CD14-positive monocyte (primary cell): ENCODE measurements around the gene CPA3. TPM values are rescaled to one million over a fixed set of nuclear protein-coding genes. Genes with fewer than 3 reads are reported as not detected.

Experiments
- DNase-seq, 3 donors: peaks; one replicate each; pipeline ENCODE4 v3.0.0-alpha.2; 2011 to 2022
- H2AFZ ChIP-seq: 2 replicates; pipeline ENCODE4 v1.6.0; 2012; ENCODE audit warnings: mild to moderate bottlenecking, low read depth, low read length, inconsistent platforms; ENCODE audit not compliant: insufficient read depth, poor library complexity, severe bottlenecking
- H3K27ac ChIP-seq, 2 donors: 1 replicate in 1 of 2; 2 replicates in 1 of 2; pipeline ENCODE4 v1.5.1; 2012 to 2013; ENCODE audit warnings: low read length in 2 of 2, control low read depth in 1 of 2, inconsistent platforms in 1 of 2, low read depth in 1 of 2, mild to moderate bottlenecking in 1 of 2
- H3K27me3 ChIP-seq, 2 donors: one replicate each; pipeline versions ENCODE4 v1.6.0 to v1.6.1; 2011 to 2013; ENCODE audit warnings: low read length in 2 of 2; ENCODE audit not compliant: control insufficient read depth in 2 of 2, insufficient read depth in 2 of 2
- H3K36me3 ChIP-seq, 2 donors: replicated peaks in 1 of 2; 1 replicate in 1 of 2; 2 replicates in 1 of 2; pipeline versions ENCODE4 v1.5.1 to v1.6.1; 2012 to 2013; ENCODE audit warnings: low read length in 2 of 2, control low read depth in 1 of 2, inconsistent platforms in 1 of 2, mild to moderate bottlenecking in 1 of 2; ENCODE audit not compliant: insufficient read depth in 2 of 2, control insufficient read depth in 1 of 2
- H3K4me1 ChIP-seq, 2 donors: 1 replicate in 1 of 2; 2 replicates in 1 of 2; pipeline versions ENCODE4 v1.5.1 to v1.6.1; 2012 to 2013; ENCODE audit warnings: low read length in 2 of 2, control low read depth in 1 of 2, inconsistent platforms in 1 of 2, mild to moderate bottlenecking in 1 of 2, moderate library complexity in 1 of 2; ENCODE audit not compliant: insufficient read depth in 2 of 2, control insufficient read depth in 1 of 2
- H3K4me2 ChIP-seq: replicated peaks from 2 replicates; pipeline ENCODE3; 2012; ENCODE audit warnings: low read length, moderate library complexity, mild to moderate bottlenecking; ENCODE audit not compliant: poor library complexity, severe bottlenecking; ENCODE audit errors: extremely low read depth
- H3K4me3 ChIP-seq, 3 experiments: fragments of 200-600 bp in 1 of 3; sonication (generic) in 1 of 3; replicated peaks in 1 of 3; 1 replicate in 2 of 3; 2 replicates in 1 of 3; pipeline ENCODE4 v1.5.1; 2011 to 2013; ENCODE audit warnings: low read length in 3 of 3, mild to moderate bottlenecking in 3 of 3, control low read depth in 2 of 3, low read depth in 2 of 3, inconsistent platforms in 1 of 3, moderate library complexity in 1 of 3
- H3K79me2 ChIP-seq: 2 replicates; pipeline ENCODE4 v1.6.0; 2012; ENCODE audit warnings: mild to moderate bottlenecking, control low read depth, inconsistent platforms, low read length, moderate library complexity; ENCODE audit not compliant: insufficient read depth
- H3K9ac ChIP-seq: 2 replicates; pipeline ENCODE4 v1.6.0; 2017; ENCODE audit warnings: low read length, mild to moderate bottlenecking; ENCODE audit not compliant: insufficient read depth, poor library complexity, severe bottlenecking
- H3K9me3 ChIP-seq, 2 donors: replicated peaks in 1 of 2; 1 replicate in 1 of 2; 2 replicates in 1 of 2; pipeline versions ENCODE4 v1.5.1 to v1.6.1; 2012 to 2013; ENCODE audit warnings: low read length in 2 of 2, control low read depth in 1 of 2; ENCODE audit not compliant: control insufficient read depth in 1 of 2, insufficient read depth in 1 of 2
- H4K20me1 ChIP-seq: 2 replicates; pipeline ENCODE4 v1.6.0; 2012; ENCODE audit warnings: mild to moderate bottlenecking, low read length, control low read depth, moderate library complexity; ENCODE audit not compliant: insufficient read depth
- H3K27ac Mint-ChIP-seq, 7 donors: one replicate each; pipeline ENCODE4 v1.8.0; 2020; ENCODE audit warnings: mild to moderate bottlenecking in 7 of 7, mixed read lengths in 7 of 7, moderate library complexity in 6 of 7, inconsistent platforms in 2 of 7
- H3K27me3 Mint-ChIP-seq, 3 donors: one replicate each; pipeline ENCODE4 v1.8.0; 2021 to 2022; ENCODE audit warnings: low read depth in 3 of 3, mild to moderate bottlenecking in 3 of 3, mixed read lengths in 3 of 3, moderate library complexity in 3 of 3, inconsistent platforms in 1 of 3
- H3K36me3 Mint-ChIP-seq, 2 donors: one replicate each; pipeline ENCODE4 v1.8.0; 2020; ENCODE audit warnings: mixed read lengths in 2 of 2, inconsistent platforms in 1 of 2, mild to moderate bottlenecking in 1 of 2
- H3K4me1 Mint-ChIP-seq: one replicate; pipeline ENCODE4 v1.8.0; 2020; ENCODE audit warnings: mild to moderate bottlenecking, mixed read lengths
- H3K4me3 Mint-ChIP-seq, 2 donors: one replicate each; pipeline ENCODE4 v1.8.0; 2020; ENCODE audit warnings: mild to moderate bottlenecking in 2 of 2, mixed read lengths in 2 of 2, moderate library complexity in 1 of 2
- H3K9me3 Mint-ChIP-seq, 7 donors: one replicate each; pipeline ENCODE4 v1.8.0; 2020 to 2022; ENCODE audit warnings: mixed read lengths in 7 of 7, mild to moderate bottlenecking in 6 of 7, moderate library complexity in 6 of 7, inconsistent platforms in 2 of 7
- WGBS: methylation state at CpG from one replicate; pipeline ENCODE4 v1.1.5; 2013; ENCODE audit warnings: missing lambda C conversion rate; ENCODE audit not compliant: insufficient coverage; 5-methylcytosine and 5-hydroxymethylcytosine counted together
- intact Hi-C, 2 donors: fragments of 100-400 bp; cut with micrococcal nuclease; formaldehyde crosslinking; loops; one replicate each; pipeline versions ENCODE4 v1.15.0 to v1.15.1; 2023
- polyA plus RNA-seq, 3 donors: library from polyadenylated mRNA; depleted of rRNA in 1 of 3; unstranded in 2 of 3; stranded (reverse) in 1 of 3; fragments of 300-500 nt in 2 of 3; fragments of >200 nt in 1 of 3; fragmentation: Illumina TruSeq in 2 of 3; gene quantifications; 1 replicate in 2 of 3; 2 replicates in 1 of 3; pipeline ENCODE4 v1.2.3, GENCODE V29; 2012 to 2021
- TF ChIP-seq, protein P1 (sequence below): fragments of 200-600 bp; IDR thresholded peaks from one replicate; pipeline ENCODE4 v1.8.0; 2022; ENCODE audit warnings: antibody characterized with exemption, mild to moderate bottlenecking

CPA3 gene
- polyA plus RNA-seq, 3 donors: not detected

DNA sequence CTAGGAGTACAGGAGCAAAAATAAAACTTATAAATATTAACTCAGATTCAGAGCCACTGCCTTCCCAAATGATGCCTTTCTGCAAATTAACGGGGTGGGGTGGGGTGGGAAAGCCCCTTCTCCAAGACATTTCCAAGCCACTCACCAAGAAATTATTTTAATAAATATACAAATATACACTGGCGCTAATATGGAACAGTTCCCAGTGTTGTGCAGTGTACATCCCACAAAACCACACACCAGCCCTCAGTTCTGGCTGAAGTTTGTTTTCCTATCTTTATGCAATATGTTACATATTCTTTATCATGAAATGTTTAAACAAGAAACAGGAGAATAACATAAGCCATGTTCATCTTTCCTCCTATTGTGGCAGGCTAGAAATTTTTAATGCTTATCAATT, 73.2 kb downstream of the CPA3 start:
- TF ChIP-seq, protein P1, sequence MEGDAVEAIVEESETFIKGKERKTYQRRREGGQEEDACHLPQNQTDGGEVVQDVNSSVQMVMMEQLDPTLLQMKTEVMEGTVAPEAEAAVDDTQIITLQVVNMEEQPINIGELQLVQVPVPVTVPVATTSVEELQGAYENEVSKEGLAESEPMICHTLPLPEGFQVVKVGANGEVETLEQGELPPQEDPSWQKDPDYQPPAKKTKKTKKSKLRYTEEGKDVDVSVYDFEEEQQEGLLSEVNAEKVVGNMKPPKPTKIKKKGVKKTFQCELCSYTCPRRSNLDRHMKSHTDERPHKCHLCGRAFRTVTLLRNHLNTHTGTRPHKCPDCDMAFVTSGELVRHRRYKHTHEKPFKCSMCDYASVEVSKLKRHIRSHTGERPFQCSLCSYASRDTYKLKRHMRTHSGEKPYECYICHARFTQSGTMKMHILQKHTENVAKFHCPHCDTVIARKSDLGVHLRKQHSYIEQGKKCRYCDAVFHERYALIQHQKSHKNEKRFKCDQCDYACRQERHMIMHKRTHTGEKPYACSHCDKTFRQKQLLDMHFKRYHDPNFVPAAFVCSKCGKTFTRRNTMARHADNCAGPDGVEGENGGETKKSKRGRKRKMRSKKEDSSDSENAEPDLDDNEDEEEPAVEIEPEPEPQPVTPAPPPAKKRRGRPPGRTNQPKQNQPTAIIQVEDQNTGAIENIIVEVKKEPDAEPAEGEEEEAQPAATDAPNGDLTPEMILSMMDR: no peak
- Histone ChIP-seq H2AFZ (no peak overlapping the region), H3K4me2 (no peak overlapping the region), H3K9me3 (no peaks in the 10 kb centered on the region), H3K27me3 (no peaks in the 10 kb centered on the region), H3K79me2 (no peaks in the 10 kb centered on the region), H3K9ac (no peak overlapping the region), H3K36me3 (no peaks in the 10 kb centered on the region), H3K4me3 (no peak overlapping the region), H4K20me1 (no peaks in the 10 kb centered on the region), H3K27ac (no peak overlapping the region), H3K4me1 (no peaks in the 10 kb centered on the region)
- Mint-ChIP-seq H3K27me3 (peaks cover 0 to 5% (median 2%) of the 10 kb centered on the region in 3 donors), H3K36me3 (no peaks in the 10 kb centered on the region), H3K4me1 (no peaks in the 10 kb centered on the region), H3K9me3 (peaks cover 0 to 2% (median 0%) of the 10 kb centered on the region in 7 donors), H3K27ac (no peak overlapping the region), H3K4me3 (no peak overlapping the region)
- no peak for DNase-seq
- intact Hi-C loops: no loop called here
- no CpG with 5 or more reads among the region's 2 CpGs for WGBS

DNA sequence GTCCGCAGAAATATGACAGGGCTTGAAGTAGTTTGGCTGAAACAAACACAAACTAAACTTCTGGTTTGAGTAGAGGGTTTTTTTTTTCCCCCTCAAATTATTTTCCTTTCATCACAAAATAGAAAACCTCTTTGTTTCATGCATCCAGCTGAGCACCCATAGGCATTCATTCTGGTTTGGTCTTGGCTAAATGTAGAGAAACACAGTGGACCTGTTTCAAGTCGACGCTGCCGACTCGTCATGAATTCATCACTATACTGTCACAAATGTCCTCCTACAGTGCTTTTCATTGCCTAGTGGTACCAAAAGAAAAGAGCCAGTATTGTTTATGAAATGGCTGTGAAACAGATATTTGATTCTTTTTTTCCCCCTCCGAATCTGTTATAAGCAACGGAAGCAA, 73.8 kb downstream of the CPA3 start:
- H3K4me2 ChIP-seq: no peak overlapping the region
- no peaks in the 10 kb centered on the region for H3K36me3 ChIP-seq
- WGBS: no CpG with 5 or more reads among the region's 7 CpGs
- no peaks in the 10 kb centered on the region for H3K36me3 Mint-ChIP-seq
- no peaks in the 10 kb centered on the region for H4K20me1 ChIP-seq
- H3K9me3 ChIP-seq: no peaks in the 10 kb centered on the region
- no peak overlapping the region for H2AFZ ChIP-seq
- peaks cover 0 to 3% (median 2%) of the 10 kb centered on the region in 3 donors for H3K27me3 Mint-ChIP-seq
- no peaks in the 10 kb centered on the region for H3K4me1 ChIP-seq
- H3K27ac ChIP-seq: no peak overlapping the region
- H3K4me3 ChIP-seq: no peak overlapping the region
- H3K9ac ChIP-seq: no peak overlapping the region
- peak overlapping the region in 1 of 7 donors; percentile 53 for H3K27ac Mint-ChIP-seq
- no peak for DNase-seq
- TF ChIP-seq, protein P1: no peak
- H3K4me3 Mint-ChIP-seq: no peak overlapping the region
- intact Hi-C loops: no loop called here
- H3K27me3 ChIP-seq: no peaks in the 10 kb centered on the region
- H3K9me3 Mint-ChIP-seq: no peaks in the 10 kb centered on the region
- no peaks in the 10 kb centered on the region for H3K4me1 Mint-ChIP-seq
- no peaks in the 10 kb centered on the region for H3K79me2 ChIP-seq
